GM10266 (cell line): ENCODE results near the gene PDE4A.
A peak's percentile ranks its signal among the peaks of the same experiment; 100 is the strongest.

Experiments used
- DNase-seq: peaks from one replicate; pipeline ENCODE4 v3.0.0; 2012; ENCODE audit errors: extremely low spot score
- CTCF ChIP-seq: IDR thresholded peaks from 2 replicates; pipeline ENCODE4 v1.5.1; 2012; ENCODE audit warnings: mild to moderate bottlenecking, low read depth; ENCODE audit not compliant: control insufficient read depth, insufficient read depth; ENCODE audit errors: missing control alignments

Gene PDE4A

GRCh38 chr19:10384580-10384979 is 35.8 kb upstream of the PDE4A start:
- DNase-seq, result no peak
- TF ChIP-seq CTCF, result no peak

DNA sequence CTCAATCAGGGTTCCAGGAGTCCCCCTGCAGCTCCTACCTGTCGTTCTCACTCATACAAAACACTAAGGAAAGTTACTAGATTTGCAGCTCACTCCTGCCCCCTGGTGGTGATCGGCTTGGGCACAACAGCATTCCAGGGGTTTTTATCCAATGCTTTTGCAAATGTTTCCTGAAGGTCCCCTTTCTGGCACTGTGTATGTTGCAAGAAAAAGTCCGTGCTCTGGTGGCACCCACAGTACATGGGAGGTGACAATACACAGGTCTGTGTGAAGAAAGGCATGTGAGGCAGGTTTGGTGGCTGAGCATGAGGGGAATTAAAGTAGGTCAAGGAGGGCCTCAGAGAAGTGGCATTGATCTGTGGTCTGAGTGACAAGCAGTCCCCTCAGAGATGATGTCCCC is 31.4 kb upstream of the PDE4A start:
- peak; percentile 70 for DNase-seq
- TF ChIP-seq CTCF, result peak; percentile 92

DNA sequence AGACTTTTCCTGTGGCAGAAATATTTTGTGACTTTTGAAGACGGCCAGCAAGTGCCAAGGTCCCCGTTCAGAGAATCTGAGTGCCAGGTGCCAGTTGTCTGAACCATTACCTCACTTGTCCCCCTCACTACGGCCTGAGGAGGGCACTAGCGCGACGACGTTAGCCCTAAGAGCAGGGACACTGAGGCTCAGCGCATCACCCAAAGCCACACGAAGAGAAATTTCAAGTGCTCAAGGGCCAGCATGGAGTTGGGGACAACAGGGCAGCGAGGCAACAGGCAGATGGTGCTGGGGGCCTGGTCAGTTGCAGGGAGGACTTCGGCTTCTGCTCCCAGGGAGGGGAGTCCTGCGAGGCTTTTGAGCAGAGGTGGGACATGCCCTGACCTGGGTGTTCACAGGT is 30.5 kb upstream of the PDE4A start:
- peak; percentile 27 for TF ChIP-seq CTCF
- DNase-seq, result peak; percentile 12

- TF ChIP-seq CTCF, result peak; percentile 85
- peak; percentile 76 for DNase-seq
Measured at GRCh38 chr19:10390652-10391286, 29.6 kb upstream of the PDE4A start.

GRCh38 chr19:10392120-10392519 is 28.2 kb upstream of the PDE4A start:
- no peak for TF ChIP-seq CTCF
- DNase-seq, result no peak

DNA sequence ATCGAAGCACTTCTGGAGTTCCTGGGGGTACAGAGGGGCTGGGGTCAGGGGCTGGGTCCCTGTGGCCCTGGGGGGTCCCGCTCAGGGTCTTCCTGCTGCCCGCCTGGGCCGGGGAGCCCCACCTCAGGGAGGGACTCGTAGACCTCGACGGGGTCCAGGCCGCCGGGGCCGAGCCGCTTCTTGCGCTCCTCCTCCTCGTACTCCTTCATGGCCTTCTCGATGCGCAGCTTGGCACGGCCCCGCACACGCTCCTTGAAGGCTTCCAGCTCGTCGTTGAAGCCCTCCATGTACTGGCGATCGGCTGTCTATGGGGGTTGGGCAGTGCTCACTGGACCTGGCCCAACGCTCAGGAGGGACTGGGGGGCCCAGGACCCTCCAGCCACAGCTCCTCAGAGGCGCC is 27.2 kb upstream of the PDE4A start:
- no peak for DNase-seq
- no peak for TF ChIP-seq CTCF

DNA sequence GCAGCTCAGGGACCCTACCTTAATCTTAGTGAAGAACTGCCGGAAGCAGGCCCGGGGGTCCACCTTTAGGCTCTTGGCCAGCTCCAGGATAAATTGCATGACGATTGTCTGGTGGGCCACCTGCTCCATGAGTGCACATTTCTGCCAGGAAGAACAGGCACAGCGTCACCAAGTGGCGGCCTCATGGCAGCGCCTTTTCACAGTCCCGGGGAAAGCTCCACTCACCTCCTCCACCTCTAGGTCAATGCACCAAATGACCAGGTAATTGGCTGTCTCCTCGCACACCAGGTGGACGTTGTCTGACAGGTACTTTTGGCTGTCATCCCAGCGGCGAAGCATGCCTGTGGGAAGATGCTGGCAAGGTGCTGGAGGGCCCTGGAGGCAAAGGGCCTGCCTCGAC is 25.3 kb upstream of the PDE4A start:
- TF ChIP-seq CTCF, result no peak
- peak; percentile 10 for DNase-seq
